B cell (primary cell): ENCODE measurements around the gene NTRK2.

ENCODE experiments used
- EZH2 ChIP-seq: IDR thresholded peaks from 2 replicates; pipeline ENCODE4 v1.6.1; 2012; ENCODE audit warnings: borderline replicate concordance, low read depth, mild to moderate bottlenecking, moderate library complexity, low read length; ENCODE audit not compliant: insufficient read depth, poor library complexity, severe bottlenecking
- TF ChIP-seq, protein P1 (sequence below): fragments of 200-600 bp; IDR thresholded peaks from one replicate; pipeline ENCODE4 v1.8.0; 2022; ENCODE audit warnings: antibody characterized with exemption, mild to moderate bottlenecking

DNA sequence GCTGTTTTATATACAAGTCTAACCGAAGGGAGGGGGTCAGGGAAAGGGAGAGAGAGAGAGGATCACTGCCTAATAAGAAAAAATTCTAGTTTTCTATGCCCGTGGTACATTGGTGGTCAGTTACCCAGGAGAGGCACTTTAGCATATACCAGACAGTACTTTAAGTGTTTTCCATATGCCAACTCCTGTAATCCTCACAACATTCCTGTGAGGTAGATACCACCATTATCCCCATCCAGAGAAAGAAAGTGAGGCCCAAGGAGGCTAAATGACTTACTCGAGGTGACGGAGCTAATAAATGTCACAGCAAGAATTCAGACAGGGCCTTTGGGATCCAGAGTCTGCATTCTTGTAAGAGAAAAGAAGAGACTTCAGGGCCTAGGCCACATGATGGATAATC, 161.8 kb downstream of the NTRK2 start:
- TF ChIP-seq, protein P1, sequence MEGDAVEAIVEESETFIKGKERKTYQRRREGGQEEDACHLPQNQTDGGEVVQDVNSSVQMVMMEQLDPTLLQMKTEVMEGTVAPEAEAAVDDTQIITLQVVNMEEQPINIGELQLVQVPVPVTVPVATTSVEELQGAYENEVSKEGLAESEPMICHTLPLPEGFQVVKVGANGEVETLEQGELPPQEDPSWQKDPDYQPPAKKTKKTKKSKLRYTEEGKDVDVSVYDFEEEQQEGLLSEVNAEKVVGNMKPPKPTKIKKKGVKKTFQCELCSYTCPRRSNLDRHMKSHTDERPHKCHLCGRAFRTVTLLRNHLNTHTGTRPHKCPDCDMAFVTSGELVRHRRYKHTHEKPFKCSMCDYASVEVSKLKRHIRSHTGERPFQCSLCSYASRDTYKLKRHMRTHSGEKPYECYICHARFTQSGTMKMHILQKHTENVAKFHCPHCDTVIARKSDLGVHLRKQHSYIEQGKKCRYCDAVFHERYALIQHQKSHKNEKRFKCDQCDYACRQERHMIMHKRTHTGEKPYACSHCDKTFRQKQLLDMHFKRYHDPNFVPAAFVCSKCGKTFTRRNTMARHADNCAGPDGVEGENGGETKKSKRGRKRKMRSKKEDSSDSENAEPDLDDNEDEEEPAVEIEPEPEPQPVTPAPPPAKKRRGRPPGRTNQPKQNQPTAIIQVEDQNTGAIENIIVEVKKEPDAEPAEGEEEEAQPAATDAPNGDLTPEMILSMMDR, result no peak
- TF ChIP-seq EZH2, result no peak
